GM18519 (cell line): ENCODE results near the gene MRPL14.

Experiments
- ATAC-seq: cut with Tn5 transposase; IDR thresholded peaks from one replicate; pipeline ENCODE4 v1.9.1; 2021; ENCODE audit warnings: mild to moderate bottlenecking, moderate library complexity; ENCODE audit not compliant: unreplicated experiment, low FRiP score

The MRPL14 gene

DNA sequence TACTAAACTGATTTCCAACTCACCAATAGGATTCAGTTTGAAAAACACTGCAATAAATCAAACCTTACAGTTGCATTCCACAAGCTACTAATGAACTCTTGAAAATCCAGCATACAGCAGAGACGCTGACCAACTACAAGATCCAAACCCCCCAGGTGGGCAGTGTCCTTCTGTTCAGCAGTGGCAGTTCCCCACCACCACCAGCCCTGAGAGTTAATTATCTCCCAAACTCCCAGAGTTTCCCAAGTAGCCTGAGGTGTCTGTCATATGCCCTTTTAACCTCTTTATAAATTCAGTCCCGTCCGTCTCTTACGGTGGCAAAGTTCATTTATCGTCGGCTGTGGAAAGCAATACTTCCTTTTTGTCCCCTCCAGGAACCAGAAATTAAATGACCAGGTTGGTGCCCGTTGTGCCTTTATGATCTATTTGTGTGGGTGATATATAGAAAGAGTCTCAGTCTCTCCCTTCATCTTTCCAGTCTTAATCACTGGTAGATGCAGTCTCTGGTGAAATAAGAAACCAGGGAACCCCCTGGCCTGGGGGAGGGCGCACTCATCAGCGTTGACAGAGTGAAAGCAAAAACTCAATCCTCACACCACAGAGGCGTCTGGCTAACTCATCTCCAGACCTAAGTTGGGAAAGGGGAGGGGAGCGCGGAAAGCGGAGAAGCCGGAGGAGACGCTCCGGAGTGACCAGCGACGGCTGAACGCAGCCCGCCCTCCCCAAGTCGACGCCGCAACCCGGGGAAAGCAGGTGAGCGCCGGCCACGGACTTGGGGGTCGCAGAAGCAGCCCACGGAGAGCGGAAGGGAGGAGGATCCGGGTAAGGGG, 717 bp downstream of the MRPL14 start:
- ATAC-seq, result no peak

GRCh38 chr6:44123544-44123943, 3.7 kb downstream of the MRPL14 start:
- ATAC-seq, result no peak

GRCh38 chr6:44122801-44123200, 4.5 kb downstream of the MRPL14 start:
- no peak for ATAC-seq

DNA sequence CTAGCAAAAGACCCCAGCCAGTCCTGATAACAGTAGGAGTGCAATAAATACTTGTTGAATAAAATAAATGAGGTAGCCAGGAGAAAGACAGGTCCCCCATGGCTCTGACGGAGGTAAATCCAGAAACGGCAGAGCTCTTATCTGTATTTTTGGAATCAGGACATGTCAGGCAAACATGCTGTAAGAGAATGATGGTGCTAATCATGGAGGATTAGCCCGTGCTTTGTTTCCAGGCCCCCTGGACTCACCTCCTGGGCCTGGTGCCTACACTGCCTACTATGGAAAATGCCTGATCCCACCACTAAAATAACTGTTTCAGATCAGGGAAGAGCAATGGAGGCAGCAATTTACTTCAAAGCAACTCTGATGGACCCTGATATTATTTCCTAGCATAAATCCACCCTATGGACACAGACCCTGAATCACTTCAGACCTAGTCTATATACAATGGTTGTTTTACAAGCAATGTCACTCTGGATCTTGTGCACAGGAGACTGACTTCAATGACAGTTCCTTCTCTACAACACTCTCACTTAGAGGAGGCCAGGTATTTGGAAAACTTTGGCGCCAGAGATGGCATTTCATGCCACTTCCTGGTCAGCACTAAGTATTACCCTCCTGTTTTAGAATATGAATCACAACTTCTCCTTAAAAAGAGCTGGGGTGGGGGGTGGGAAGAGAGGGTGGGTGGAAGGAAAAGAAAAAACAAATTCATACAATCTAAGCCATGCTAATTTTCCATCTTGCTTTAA, 6.4 kb downstream of the MRPL14 start:
- no peak for ATAC-seq

DNA sequence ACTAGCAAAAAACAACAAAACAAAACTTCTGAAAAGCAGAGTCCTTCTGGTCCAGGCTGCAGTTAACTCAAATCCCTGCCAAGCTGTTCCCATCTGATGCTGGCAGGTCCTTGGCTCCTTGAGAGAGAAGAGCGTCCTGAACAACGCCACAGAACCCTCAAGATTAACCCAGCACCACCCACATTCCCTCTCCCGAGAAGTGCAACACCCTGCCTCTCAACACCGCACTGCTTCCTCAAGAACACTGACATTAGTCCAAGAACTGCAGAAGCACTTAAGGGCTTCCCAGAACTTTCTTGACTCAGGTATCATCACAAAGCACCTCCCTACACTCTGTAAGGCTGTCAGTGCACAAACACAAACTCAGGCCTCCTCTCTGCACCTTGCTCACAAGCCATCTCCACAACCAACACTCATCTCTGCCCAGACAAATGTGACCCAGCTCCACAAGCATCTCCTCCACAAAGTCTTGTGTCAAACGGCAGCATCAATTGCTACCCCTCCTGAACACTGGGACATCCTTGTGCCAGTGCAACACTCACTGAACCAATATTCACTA, 7.5 kb downstream of the MRPL14 start:
- ATAC-seq, result no peak

- no peak for ATAC-seq
These were observed 9.7 kb downstream of the MRPL14 start for GRCh38 chr6:44117397-44118128.

- ATAC-seq, result no peak
These were observed 10.4 kb downstream of the MRPL14 start for GRCh38 chr6:44116641-44117382.

DNA sequence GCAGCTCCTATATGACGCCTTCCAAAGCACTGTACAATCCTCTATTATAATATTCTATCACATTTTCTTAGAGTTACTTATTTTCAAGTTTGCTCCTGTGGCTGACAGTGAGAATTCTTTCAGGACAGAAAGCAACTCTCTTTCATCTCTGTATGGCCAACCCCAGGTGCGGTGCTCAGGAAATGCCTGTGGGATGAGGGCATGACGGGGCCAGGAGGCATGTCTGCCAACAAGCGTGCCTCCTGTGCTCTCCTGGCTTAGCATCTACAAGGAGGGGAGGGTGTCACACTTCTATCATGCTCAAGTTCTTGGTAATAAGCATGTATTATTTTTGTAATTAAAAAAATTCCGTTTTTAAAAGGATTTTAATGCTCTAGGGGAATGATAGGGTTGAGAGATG, 11.4 kb downstream of the MRPL14 start:
- ATAC-seq, result no peak

DNA sequence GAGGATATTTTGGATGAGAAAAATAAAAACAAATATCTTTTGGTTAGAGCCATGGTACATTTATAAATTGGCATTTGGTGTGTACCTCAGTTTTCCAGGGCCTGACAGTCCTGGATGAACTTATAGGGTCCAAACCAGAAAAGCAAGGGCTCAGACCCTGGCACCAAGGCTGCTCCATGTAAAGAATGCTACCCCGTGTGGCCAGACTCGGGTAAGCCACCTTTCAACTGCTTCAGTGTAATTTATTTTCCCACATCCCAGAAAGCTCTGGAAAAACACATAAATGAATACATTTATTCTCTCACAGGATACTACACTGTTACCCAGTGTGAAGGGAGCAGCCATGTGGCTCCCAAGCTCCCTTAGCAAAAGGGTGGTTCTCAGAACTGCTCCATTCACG, 13.8 kb downstream of the MRPL14 start:
- no peak for ATAC-seq

- ATAC-seq, result no peak
These were observed 15.5 kb downstream of the MRPL14 start for GRCh38 chr6:44111434-44112417.

GRCh38 chr6:44110966-44111365, 16.3 kb downstream of the MRPL14 start:
- ATAC-seq, result no peak

GRCh38 chr6:44110005-44110676, 17.1 kb downstream of the MRPL14 start:
- no peak for ATAC-seq

GRCh38 chr6:44109212-44109611, 18.0 kb downstream of the MRPL14 start:
- no peak for ATAC-seq

- ATAC-seq, result no peak
These were observed 18.8 kb downstream of the MRPL14 start for GRCh38 chr6:44108471-44108870.

DNA sequence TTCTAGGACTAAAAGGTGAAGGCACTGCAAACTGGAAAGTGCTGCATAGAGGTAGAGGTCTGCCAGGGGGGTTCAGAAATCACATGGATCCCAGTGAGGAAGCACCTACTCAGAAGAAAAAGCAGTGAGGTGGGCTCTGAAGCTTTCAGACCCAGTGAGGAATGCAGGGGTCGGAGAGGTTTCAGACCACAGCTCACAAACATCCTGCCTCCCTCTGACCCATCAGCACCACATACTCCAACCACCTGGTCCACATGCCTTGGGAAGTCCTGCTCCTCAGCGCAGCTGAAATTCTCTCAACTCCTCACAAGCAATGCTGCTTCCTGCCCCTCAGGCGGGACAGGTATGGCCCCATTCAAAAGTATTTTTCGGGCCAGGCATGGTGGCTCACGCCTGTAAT, 20.2 kb downstream of the MRPL14 start:
- no peak for ATAC-seq

DNA sequence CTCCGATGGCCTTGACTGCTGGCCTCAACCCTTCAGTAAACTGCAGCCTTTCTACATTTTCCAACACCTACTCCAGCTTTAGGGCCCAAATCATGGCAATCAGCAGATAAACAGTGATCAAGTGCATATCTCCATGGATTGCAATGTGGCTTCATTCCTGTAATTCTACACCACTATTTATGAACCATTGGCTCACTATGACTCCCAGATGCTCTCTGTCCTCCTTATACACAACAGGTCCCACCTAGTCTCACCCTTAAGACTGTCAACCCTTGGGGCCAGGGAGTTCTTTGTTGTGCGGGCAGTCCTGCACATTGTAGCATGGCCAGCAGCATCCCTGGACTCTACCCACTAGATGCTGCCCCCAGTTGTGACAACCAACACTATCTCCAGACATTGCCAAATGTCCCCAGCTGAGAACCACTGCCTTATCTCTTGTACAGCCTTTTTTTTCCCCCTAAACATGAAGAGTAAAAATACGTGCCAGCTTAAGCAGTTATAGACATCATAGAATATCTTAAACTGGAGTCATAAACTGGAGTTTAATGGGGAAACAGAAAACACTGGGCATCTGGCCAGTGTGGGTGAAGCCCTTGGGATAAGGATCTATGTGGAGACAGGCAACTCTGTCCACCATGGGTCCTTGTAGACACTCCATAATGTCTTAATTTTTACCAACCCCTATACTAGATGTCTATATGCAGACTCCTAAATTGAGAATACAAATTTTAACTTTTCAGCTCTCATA, 21.1 kb downstream of the MRPL14 start:
- no peak for ATAC-seq

GRCh38 chr6:44105146-44105545, 22.1 kb downstream of the MRPL14 start:
- ATAC-seq, result no peak

DNA sequence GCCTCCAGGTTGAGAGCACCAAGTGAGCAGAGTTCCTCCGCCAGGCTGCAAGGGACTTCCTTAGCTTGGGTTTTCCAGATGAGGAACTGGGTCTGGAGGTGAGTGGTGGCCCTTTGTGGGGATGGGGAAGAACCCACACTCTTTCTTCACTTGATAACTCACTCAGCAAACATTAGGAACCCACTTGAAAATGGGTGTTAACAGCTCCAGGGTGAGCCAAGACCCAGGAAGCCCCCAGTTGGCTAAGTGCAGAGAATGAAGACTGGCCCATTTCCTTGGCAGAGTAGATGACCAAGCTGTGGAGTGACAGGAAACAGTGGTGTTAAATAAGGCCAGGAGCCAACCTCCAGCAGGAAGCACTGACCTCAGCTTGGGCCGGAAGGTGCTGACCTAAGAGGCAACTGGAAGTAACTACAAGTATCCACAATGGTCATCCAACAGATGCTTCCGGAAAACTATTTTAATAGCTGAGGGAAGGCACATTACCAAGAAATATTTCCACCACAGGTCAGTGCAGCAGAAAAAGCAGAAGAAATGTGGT, 22.7 kb downstream of the MRPL14 start:
- no peak for ATAC-seq
